HG03354 (cell line): ENCODE measurements around the gene KCNN4.

ENCODE experiments used
- ATAC-seq: cut with Tn5 transposase; IDR thresholded peaks from one replicate; pipeline ENCODE4 v1.9.1; 2021; ENCODE audit warnings: mild to moderate bottlenecking; ENCODE audit not compliant: unreplicated experiment, poor library complexity, severe bottlenecking

The KCNN4 gene

GRCh38 chr19:43724896-43725295 lies 55.9 kb downstream of the KCNN4 start:
- no peak for ATAC-seq

- no peak for ATAC-seq
Measured at GRCh38 chr19:43723588-43723987, 57.2 kb downstream of the KCNN4 start.

GRCh38 chr19:43721469-43722048 lies 59.2 kb downstream of the KCNN4 start:
- no peak for ATAC-seq

GRCh38 chr19:43720936-43721335 lies 59.8 kb downstream of the KCNN4 start:
- ATAC-seq = no peak

GRCh38 chr19:43719918-43720317 lies 60.9 kb downstream of the KCNN4 start:
- no peak for ATAC-seq

DNA sequence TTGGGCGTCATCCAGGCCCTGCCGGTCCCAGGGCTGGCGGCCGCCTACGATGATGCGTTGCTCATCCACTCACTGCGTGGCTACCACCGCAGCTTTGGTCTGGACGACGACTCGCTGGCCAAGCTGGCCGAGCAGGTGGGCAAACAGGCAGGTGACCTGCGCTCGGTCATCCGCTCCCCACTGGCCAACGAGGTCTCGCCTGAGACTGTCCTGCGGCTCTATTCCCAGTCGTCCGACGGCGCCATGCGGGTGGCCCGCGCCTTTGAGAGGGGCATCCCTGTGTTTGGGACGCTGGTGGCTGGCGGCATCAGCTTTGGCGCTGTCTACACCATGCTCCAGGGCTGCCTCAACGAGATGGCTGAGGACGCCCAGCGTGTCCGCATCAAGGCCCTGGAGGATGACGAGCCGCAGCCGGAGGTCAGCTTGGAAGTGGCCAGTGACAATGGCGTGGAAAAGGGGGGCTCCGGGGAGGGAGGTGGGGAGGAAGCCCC lies 61.4 kb downstream of the KCNN4 start:
- no peak for ATAC-seq

DNA sequence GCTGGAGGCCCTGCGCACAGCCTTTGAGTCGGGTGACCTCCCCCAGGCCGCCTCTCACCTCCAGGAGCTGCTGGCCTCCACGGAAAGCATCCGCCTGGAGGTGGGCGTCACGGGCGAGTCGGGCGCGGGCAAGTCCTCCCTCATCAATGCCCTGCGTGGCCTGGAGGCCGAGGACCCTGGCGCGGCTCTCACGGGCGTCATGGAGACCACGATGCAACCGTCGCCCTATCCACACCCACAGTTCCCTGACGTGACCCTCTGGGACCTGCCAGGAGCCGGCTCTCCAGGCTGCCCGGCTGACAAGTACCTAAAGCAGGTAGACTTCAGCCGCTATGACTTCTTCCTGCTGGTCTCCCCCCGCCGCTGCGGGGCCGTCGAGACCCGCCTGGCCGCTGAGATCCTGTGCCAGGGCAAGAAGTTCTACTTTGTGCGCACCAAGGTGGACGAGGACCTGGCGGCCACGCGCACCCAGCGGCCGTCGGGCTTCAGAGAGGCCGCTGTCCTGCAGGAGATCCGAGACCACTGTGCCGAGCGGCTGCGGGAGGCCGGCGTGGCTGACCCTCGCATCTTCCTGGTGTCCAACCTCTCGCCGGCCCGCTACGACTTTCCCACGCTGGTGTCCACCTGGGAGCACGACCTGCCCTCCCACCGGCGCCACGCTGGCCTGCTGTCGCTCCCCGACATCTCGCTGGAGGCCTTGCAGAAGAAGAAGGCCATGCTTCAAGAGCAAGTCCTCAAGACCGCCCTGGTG lies 62.0 kb downstream of the KCNN4 start:
- no peak for ATAC-seq
